Psoas muscle (tissue), 8 donors: ENCODE measurements around the gene TMEM116. TPM values are rescaled to one million over a fixed set of nuclear protein-coding genes. Genes with fewer than 3 reads are reported as not detected.
"Not testable (repeated sequence)": the region's sequence is repeated elsewhere in the genome, so short reads cannot be mapped to it uniquely, and the experiment has no call there.

Source experiments
- ATAC-seq, 4 donors: fragments of 200-7000 bp; cut with Tn5 transposase; one replicate each; pipeline ENCODE4 v1.9.1; 2020; ENCODE audit warnings: moderate library complexity in 3 of 4, mild to moderate bottlenecking in 2 of 4
- DNase-seq, 2 donors: peaks; one replicate each; pipeline ENCODE4 v3.0.0-alpha.2; 2020
- H3K27ac ChIP-seq: fragments of 200-600 bp; one replicate; pipeline ENCODE4 v1.8.0; 2022
- H3K27me3 ChIP-seq, 3 donors: fragments of 200-600 bp in 1 of 3; one replicate each; pipeline versions ENCODE4 v1.6.1 to v1.8.0; 2013 to 2022; ENCODE audit warnings: low read length in 2 of 3, mild to moderate bottlenecking in 2 of 3, moderate library complexity in 1 of 3; ENCODE audit not compliant: insufficient read depth in 3 of 3
- H3K36me3 ChIP-seq, 2 donors: fragments of 200-600 bp in 1 of 2; one replicate each; pipeline versions ENCODE4 v1.6.1 to v1.8.0; 2013 to 2022; ENCODE audit warnings: low read depth in 1 of 2, mild to moderate bottlenecking in 1 of 2, moderate library complexity in 1 of 2; ENCODE audit not compliant: insufficient read depth in 1 of 2
- H3K4me1 ChIP-seq: fragments of 200-600 bp; one replicate; pipeline ENCODE4 v1.8.0; 2022
- H3K4me3 ChIP-seq: fragments of 200-600 bp; one replicate; pipeline ENCODE4 v1.8.0; 2022; ENCODE audit warnings: mild to moderate bottlenecking
- H3K9me3 ChIP-seq: fragments of 200-600 bp; one replicate; pipeline ENCODE4 v1.8.0; 2022
- CTCF ChIP-seq: fragments of 200-600 bp; IDR thresholded peaks from one replicate; pipeline ENCODE4 v1.8.0; 2022; ENCODE audit warnings: antibody characterized with exemption
- WGBS, 3 donors: extraction: QIAGEN DNeasy Blood & Tissue Kit; methylation state at CpG; one replicate each; pipeline versions ENCODE4 v1.1.6 to v1.1.7; 2013; 5-methylcytosine and 5-hydroxymethylcytosine counted together
- intact Hi-C, 2 donors: fragments of 100-400 bp; cut with DNase I; formaldehyde crosslinking; loops; one replicate each; pipeline versions ENCODE4 v1.11.0 to v1.14.2; 2022
- polyA plus RNA-seq, 3 donors: library from polyadenylated mRNA; stranded (reverse); fragments of 200-250 nt; gene quantifications; one replicate each; pipeline ENCODE4 v1.2.3, GENCODE V29; 2013
- total RNA-seq, 4 donors: library from RNA; stranded (reverse); fragmentation: NEBNext Ultra II Directional in 2 of 4; extraction: Animal tissue kit (Norgen Biotek cat#: 25700) in 2 of 4; gene quantifications; one replicate each; pipeline versions ENCODE4 v1.2.1 to v1.2.4, GENCODE V29; 2021 to 2023
- donor health status: healthy with polysubstance abuse.
- donor health status: DM: no; HTN: no; CAD: no; lungs with moderate emphysema.
- donor health status: Bipolar disorder and iron deficiency.
- donor health status: healthy.
- donor health status: DM: yes; HTN: yes; CAD: no.
- donor health status: DM: no; HTN: no; CAD: no.
- donor health status: DM: no; HTN: no; CAD: no.
- donor health status: DM: yes; HTN: yes; CAD: no.

The TMEM116 gene
- total and polyA plus RNA-seq, 7 donors, result 3.2 to 12.5 (median 5.4) TPM

- DNase-seq (no peak), ATAC-seq (no peak)
- Histone ChIP-seq H3K4me1 (no peaks in the 10 kb centered on the region), H3K4me3 (no peak overlapping the region), H3K36me3 (no peaks in the 10 kb centered on the region), H3K9me3 (peaks cover 12% of the 10 kb centered on the region), H3K27ac (no peak overlapping the region), H3K27me3 (no peaks in the 10 kb centered on the region)
- 87 to 93% (median 91%) methylated on average over 5 of the region's 5 CpGs for WGBS, 3 donors
- no peak for TF ChIP-seq CTCF
- intact Hi-C loops, result no loop called here
Measured at GRCh38 chr12:111975161-111975931, 37.6 kb downstream of the TMEM116 start.

- H3K27me3 ChIP-seq, result no peaks in the 10 kb centered on the region
- ATAC-seq, result no peak
- no peak overlapping the region for H3K27ac ChIP-seq
- intact Hi-C loops, result no loop called here
- no peak overlapping the region for H3K4me3 ChIP-seq
- H3K36me3 ChIP-seq, result no peaks in the 10 kb centered on the region
- no peak for TF ChIP-seq CTCF
- H3K4me1 ChIP-seq, result no peaks in the 10 kb centered on the region
- DNase-seq, result no peak
- peaks cover 16% of the 10 kb centered on the region for H3K9me3 ChIP-seq
Measured at GRCh38 chr12:111971800-111972199, 41.2 kb downstream of the TMEM116 start.

- intact Hi-C loops, result no loop called here
- Histone ChIP-seq H3K9me3 (peaks cover under 1% of the 10 kb centered on the region), H3K4me3 (no peak overlapping the region), H3K36me3 (no peaks in the 10 kb centered on the region), H3K27me3 (no peaks in the 10 kb centered on the region), H3K27ac (no peak overlapping the region), H3K4me1 (no peaks in the 10 kb centered on the region)
- DNase-seq, result no peak
- no peak for ATAC-seq
- TF ChIP-seq CTCF, result no peak
- WGBS, 3 donors, result 93 to 97% (median 94%) methylated on average over 1 of the region's 1 CpG
Measured at GRCh38 chr12:111964935-111965334, 48.0 kb downstream of the TMEM116 start.

GRCh38 chr12:111959518-111959917 lies 53.4 kb downstream of the TMEM116 start:
- WGBS, 3 donors, result 97 to 98% (median 97%) methylated on average over 2 of the region's 2 CpGs

GRCh38 chr12:111957224-111957623 lies 55.7 kb downstream of the TMEM116 start:
- H3K4me3 ChIP-seq, DNase-seq, H3K9me3 ChIP-seq, H3K4me1 ChIP-seq, H3K27me3 ChIP-seq, H3K36me3 ChIP-seq, H3K27ac ChIP-seq, intact Hi-C loops, ATAC-seq: not testable (repeated sequence)
- WGBS, 3 donors, result 97 to 99% (median 98%) methylated on average over 11 to 31 of the region's 31 CpGs

More at GRCh38 chr12:111959518-111959917, 53.4 kb downstream of the TMEM116 start:
- intact Hi-C loops, H3K36me3 ChIP-seq, H3K4me1 ChIP-seq, H3K4me3 ChIP-seq, H3K27me3 ChIP-seq, ATAC-seq, DNase-seq, H3K9me3 ChIP-seq, H3K27ac ChIP-seq: not testable (repeated sequence)

- no peaks in the 10 kb centered on the region for H3K27me3 ChIP-seq
- no peaks in the 10 kb centered on the region for H3K36me3 ChIP-seq
- H3K4me3 ChIP-seq, result no peak overlapping the region
- H3K4me1 ChIP-seq, result no peaks in the 10 kb centered on the region
- intact Hi-C loops, result no loop called here
- 95 to 99% (median 96%) methylated on average over 5 of the region's 5 CpGs for WGBS, 3 donors
- no peaks in the 10 kb centered on the region for H3K9me3 ChIP-seq
- no peak for ATAC-seq
- no peak for DNase-seq
- no peak for TF ChIP-seq CTCF
- no peak overlapping the region for H3K27ac ChIP-seq
Measured at GRCh38 chr12:111954969-111955368, 58.0 kb downstream of the TMEM116 start.
